Body of pancreas (tissue), 4 donors: ENCODE data around the gene DOHH. TPM values are rescaled to one million over a fixed set of nuclear protein-coding genes. Genes with fewer than 3 reads are reported as not detected.

Experiments used
- ATAC-seq: fragments of 150-250 bp; one replicate; pipeline ENCODE4 v1.9.1; 2016
- DNase-seq, 4 donors: peaks; one replicate each; pipeline ENCODE4 v3.0.0-alpha.2; 2019
- H3K27ac ChIP-seq, 4 donors: fragments of 200-600 bp; sonication (generic); 1 replicate in 3 of 4; 2 replicates in 1 of 4; pipeline versions ENCODE4 v1.5.1 to v1.6.1; 2016 to 2019; ENCODE audit warnings: mild to moderate bottlenecking in 1 of 4, mixed read lengths in 1 of 4, moderate library complexity in 1 of 4
- H3K27me3 ChIP-seq, 2 donors: fragments of 200-600 bp; sonication (generic); one replicate each; pipeline ENCODE4 v1.6.0; 2016; ENCODE audit warnings: mild to moderate bottlenecking in 1 of 2
- H3K36me3 ChIP-seq, 2 donors: fragments of 200-600 bp; sonication (generic); replicated peaks in 1 of 2; 2 replicates each; pipeline ENCODE4 v1.5.1; 2016; ENCODE audit warnings: low read depth in 2 of 2; ENCODE audit not compliant: insufficient read depth in 1 of 2
- H3K4me1 ChIP-seq: fragments of 200-600 bp; sonication (generic); one replicate; pipeline ENCODE4 v1.6.0; 2016
- H3K4me3 ChIP-seq, 2 donors: fragments of 200-600 bp; sonication (generic); 1 replicate in 1 of 2; 2 replicates in 1 of 2; pipeline ENCODE4 v1.5.1; 2016 to 2019
- H3K9me3 ChIP-seq, 3 donors: fragments of 200-600 bp; sonication (generic); 1 replicate in 2 of 3; 2 replicates in 1 of 3; pipeline ENCODE4 v1.5.1; 2016
- CTCF ChIP-seq, 7 experiments: fragments of 450-650 bp in 4 of 7; fragments of 200-600 bp in 3 of 7; sonication (generic) in 3 of 7; IDR thresholded peaks; one replicate each; pipeline ENCODE4 v1.5.1; 2016 to 2019; ENCODE audit warnings: antibody characterized with exemption in 7 of 7
- POLR2A ChIP-seq, 3 donors: fragments of 450-650 bp; IDR thresholded peaks; one replicate each; pipeline ENCODE4 v1.6.1; 2016; ENCODE audit warnings: antibody characterized with exemption in 3 of 3, mild to moderate bottlenecking in 2 of 3
- WGBS, 2 donors: methylation state at CpG; one replicate each; pipeline ENCODE4 v1.1.5; 2017; 5-methylcytosine and 5-hydroxymethylcytosine counted together
- intact Hi-C: fragments of 100-400 bp; cut with DNase I; formaldehyde crosslinking; loops from one replicate; pipeline ENCODE4 v1.15.1; 2023
- total RNA-seq, 2 donors: library from RNA; depleted of rRNA; stranded (reverse); fragments of >200 nt; gene quantifications; one replicate each; pipeline ENCODE4 v1.1.0, GENCODE V29; 2016

Gene DOHH
- total RNA-seq, 2 donors from 2014 or later = 9.3 to 17.5 TPM

GRCh38 chr19:3463714-3464586 is 36.5 kb downstream of the DOHH start:
- H3K9me3 ChIP-seq = no peaks in the 10 kb centered on the region

DNA sequence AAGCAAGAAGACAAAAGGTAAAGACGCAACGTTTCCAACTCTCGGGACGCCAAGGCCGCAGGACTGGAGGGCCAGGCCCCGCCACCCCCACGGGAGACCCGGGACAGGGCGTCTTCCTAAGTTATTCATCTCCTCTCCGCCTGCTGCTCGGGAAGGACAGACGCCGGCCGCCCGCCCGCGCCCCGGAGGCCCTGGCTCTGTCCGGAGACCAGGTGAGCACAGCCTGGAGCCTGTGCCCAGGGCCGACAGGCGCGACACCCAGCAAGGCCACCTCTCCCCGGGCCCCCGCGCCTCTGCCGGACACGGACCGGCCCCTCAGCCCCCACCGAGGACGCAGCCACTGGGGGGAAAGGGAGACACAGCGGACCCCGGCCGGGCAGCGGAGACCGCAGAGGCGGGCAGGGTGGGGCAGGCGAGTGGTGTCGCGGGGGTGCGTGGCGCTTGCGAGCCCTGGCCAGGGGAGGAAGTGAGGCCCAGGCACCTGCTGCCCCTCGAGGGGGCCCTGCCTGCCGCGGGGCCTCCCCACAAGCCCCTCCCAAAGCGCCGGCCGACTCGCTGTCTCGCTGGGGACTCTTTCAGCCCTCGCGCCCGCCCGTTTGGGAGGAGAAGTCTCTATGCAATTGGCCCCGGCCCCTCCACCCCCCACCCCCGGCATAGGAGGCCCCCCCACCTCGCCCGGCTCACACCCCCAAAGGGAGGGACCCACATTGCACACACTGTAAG is 37.3 kb downstream of the DOHH start:
- Histone ChIP-seq H3K27ac (no peak overlapping the region), H3K27me3 (no peaks in the 10 kb centered on the region), H3K36me3 (peaks cover 8% of the 10 kb centered on the region in 2 donors), H3K4me3 (no peak overlapping the region), H3K4me1 (peaks cover 29% of the 10 kb centered on the region), H3K9me3 (no peaks in the 10 kb centered on the region)
- 88 to 93% methylated on average over 26 to 34 of the region's 58 CpGs for WGBS, 2 donors
- TF ChIP-seq POLR2A (IDR thresholded peaks at IDR 0.05) (no peak), CTCF (IDR thresholded peaks at IDR 0.05) (no peak)
- intact Hi-C loops = no loop called here
- DNase-seq (no peak), ATAC-seq (no peak)

More at GRCh38 chr19:3463714-3464586, 36.5 kb downstream of the DOHH start:
- Histone ChIP-seq H3K36me3 (peaks cover 8% of the 10 kb centered on the region in 2 donors), H3K27ac (no peak overlapping the region), H3K4me3 (no peak overlapping the region), H3K27me3 (no peaks in the 10 kb centered on the region), H3K4me1 (peaks cover 21% of the 10 kb centered on the region)
- TF ChIP-seq POLR2A (IDR thresholded peaks at IDR 0.05) (no peak), CTCF (IDR thresholded peaks at IDR 0.05) (no peak)
- DNase-seq (no peak), ATAC-seq (no peak)
- WGBS, 2 donors = 85 to 86% methylated on average over 19 to 55 of the region's 57 CpGs
- intact Hi-C loops = no loop called here

- ATAC-seq = peak; percentile 3
- peaks cover 8 to 15% of the 10 kb centered on the region in 2 donors for H3K36me3 ChIP-seq
These were observed 40.4 kb downstream of the DOHH start for GRCh38 chr19:3459965-3460582.

More at GRCh38 chr19:3459965-3460582, 40.4 kb downstream of the DOHH start:
- peak overlapping the region; percentile 66 to 79 (median 72) for H3K27ac ChIP-seq
- H3K9me3 ChIP-seq = no peaks in the 10 kb centered on the region
- DNase-seq = no peak
- WGBS, 2 donors = 81 to 90% methylated on average over 12 to 15 of the region's 15 CpGs
- H3K4me3 ChIP-seq = no peak overlapping the region
- intact Hi-C loops = no loop called here
- no peaks in the 10 kb centered on the region for H3K27me3 ChIP-seq
- H3K4me1 ChIP-seq = peaks cover 31% of the 10 kb centered on the region
- no peak for TF ChIP-seq CTCF (IDR thresholded peaks at IDR 0.05)
- TF ChIP-seq POLR2A (IDR thresholded peaks at IDR 0.05) = no peak
